Testis (tissue), 3 donors: ENCODE measurements around the gene DNALI1. TPM values are rescaled to one million over a fixed set of nuclear protein-coding genes. Genes with fewer than 3 reads are reported as not detected.
"Not testable (repeated sequence)": the region's sequence is repeated elsewhere in the genome, so short reads cannot be mapped to it uniquely, and the experiment has no call there.

Experiments
- DNase-seq: peaks from one replicate; pipeline ENCODE4 v3.0.0-alpha.2; 2019
- H3K27ac ChIP-seq, 2 donors: fragments of 200-600 bp; sonication (generic); one replicate each; pipeline ENCODE4 v1.5.1; 2019
- H3K27me3 ChIP-seq: fragments of 200-600 bp; sonication (generic); one replicate; pipeline ENCODE4 v1.5.1; 2019
- H3K36me3 ChIP-seq: fragments of 200-600 bp; sonication (generic); one replicate; pipeline ENCODE4 v1.5.1; 2017; ENCODE audit warnings: low read depth; ENCODE audit errors: missing control alignments
- H3K4me1 ChIP-seq: fragments of 200-600 bp; sonication (generic); one replicate; pipeline ENCODE4 v1.5.1; 2019
- H3K4me3 ChIP-seq, 2 donors: fragments of 200-600 bp; sonication (generic); one replicate each; pipeline ENCODE4 v1.5.1; 2017 to 2019
- H3K9me3 ChIP-seq: fragments of 200-600 bp; sonication (generic); one replicate; pipeline ENCODE4 v1.5.1; 2017
- POLR2A ChIP-seq: fragments of 450-650 bp; IDR thresholded peaks from one replicate; pipeline ENCODE4 v1.6.1; 2017; ENCODE audit warnings: antibody characterized with exemption, mild to moderate bottlenecking, moderate library complexity
- WGBS, 2 donors: methylation state at CpG; one replicate each; pipeline ENCODE4 v1.1.5; 2018; 5-methylcytosine and 5-hydroxymethylcytosine counted together
- intact Hi-C: fragments of 100-400 bp; cut with DNase I; formaldehyde crosslinking; loops from one replicate; pipeline ENCODE4 v1.15.1; 2023; ENCODE audit warnings: low total_unique reads
- polyA plus RNA-seq: library from polyadenylated mRNA; stranded (reverse); fragments of 350-450 nt; fragmentation: Illumina TruSeq; extraction: RNeasy Lipid Tissue Mini Kit (QIAGEN cat#74804); gene quantifications from one replicate; pipeline ENCODE4 v1.2.3, GENCODE V29; 2014; ENCODE audit warnings: low read depth, low replicate concordance; ENCODE audit not compliant: insufficient read depth
- total RNA-seq, 2 donors: library from RNA; depleted of rRNA; stranded (reverse); fragments of >200 nt; gene quantifications; one replicate each; pipeline ENCODE4 v1.2.3, GENCODE V29; 2016
- TF ChIP-seq, protein P1 (sequence below), 3 experiments: fragments of 450-650 bp in 2 of 3; fragments of 200-600 bp in 1 of 3; sonication (generic) in 1 of 3; IDR thresholded peaks; one replicate each; pipeline ENCODE4 v1.5.1; 2016 to 2019; ENCODE audit warnings: antibody characterized with exemption in 3 of 3, mild to moderate bottlenecking in 2 of 3, moderate library complexity in 1 of 3

Gene DNALI1
- total and polyA plus RNA-seq, 3 donors from 2014 or later = 50.5 to 216 (median 73.0) TPM

DNA sequence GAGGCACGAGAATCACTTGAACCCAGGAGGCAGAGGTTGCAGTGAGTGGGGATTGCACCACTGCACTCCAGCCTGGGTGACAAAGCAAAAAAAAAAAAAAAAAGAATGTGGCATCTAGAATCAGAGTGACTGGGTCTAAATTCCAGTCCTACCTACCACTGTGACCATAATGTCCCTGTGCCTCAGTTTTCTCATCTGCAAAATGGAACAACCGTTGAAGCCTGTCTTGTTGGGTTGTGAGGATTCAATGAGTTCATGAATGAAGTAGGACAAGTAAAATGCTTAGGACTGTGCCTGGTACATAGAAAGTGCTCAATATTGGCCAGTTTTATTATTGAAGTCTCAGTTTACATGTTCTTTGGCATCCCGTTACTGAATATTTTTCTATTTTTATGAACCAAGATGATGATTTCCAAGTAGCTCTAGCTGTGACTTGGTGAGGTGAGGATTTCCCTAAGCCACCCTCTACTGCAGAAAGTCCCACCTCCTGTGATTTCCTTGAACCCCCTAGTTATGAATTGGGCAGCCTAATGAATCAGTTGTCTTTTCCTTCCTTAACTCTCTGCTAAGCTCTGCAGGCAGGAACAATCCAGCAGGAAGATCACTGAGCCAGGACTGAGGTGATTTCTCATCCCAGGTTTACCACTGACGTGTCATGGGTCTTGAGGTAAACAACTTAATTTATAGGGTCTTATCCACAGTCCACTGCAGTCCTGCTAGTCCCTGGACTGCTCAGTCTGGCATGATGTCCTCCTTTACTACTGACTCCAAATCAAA is 23.2 kb upstream of the DNALI1 start:
- intact Hi-C loops = no loop called here
- 88 to 95% methylated on average over 4 of the region's 4 CpGs for WGBS, 2 donors
- Histone ChIP-seq H3K27ac (no peak overlapping the region), H3K4me1 (no peaks in the 10 kb centered on the region), H3K27me3 (no peaks in the 10 kb centered on the region), H3K36me3 (no peaks in the 10 kb centered on the region), H3K9me3 (no peaks in the 10 kb centered on the region), H3K4me3 (no peak overlapping the region)
- TF ChIP-seq, protein P1, sequence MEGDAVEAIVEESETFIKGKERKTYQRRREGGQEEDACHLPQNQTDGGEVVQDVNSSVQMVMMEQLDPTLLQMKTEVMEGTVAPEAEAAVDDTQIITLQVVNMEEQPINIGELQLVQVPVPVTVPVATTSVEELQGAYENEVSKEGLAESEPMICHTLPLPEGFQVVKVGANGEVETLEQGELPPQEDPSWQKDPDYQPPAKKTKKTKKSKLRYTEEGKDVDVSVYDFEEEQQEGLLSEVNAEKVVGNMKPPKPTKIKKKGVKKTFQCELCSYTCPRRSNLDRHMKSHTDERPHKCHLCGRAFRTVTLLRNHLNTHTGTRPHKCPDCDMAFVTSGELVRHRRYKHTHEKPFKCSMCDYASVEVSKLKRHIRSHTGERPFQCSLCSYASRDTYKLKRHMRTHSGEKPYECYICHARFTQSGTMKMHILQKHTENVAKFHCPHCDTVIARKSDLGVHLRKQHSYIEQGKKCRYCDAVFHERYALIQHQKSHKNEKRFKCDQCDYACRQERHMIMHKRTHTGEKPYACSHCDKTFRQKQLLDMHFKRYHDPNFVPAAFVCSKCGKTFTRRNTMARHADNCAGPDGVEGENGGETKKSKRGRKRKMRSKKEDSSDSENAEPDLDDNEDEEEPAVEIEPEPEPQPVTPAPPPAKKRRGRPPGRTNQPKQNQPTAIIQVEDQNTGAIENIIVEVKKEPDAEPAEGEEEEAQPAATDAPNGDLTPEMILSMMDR (IDR thresholded peaks at IDR 0.05) = no peak
- TF ChIP-seq POLR2A = no peak
- no peak for DNase-seq

DNA sequence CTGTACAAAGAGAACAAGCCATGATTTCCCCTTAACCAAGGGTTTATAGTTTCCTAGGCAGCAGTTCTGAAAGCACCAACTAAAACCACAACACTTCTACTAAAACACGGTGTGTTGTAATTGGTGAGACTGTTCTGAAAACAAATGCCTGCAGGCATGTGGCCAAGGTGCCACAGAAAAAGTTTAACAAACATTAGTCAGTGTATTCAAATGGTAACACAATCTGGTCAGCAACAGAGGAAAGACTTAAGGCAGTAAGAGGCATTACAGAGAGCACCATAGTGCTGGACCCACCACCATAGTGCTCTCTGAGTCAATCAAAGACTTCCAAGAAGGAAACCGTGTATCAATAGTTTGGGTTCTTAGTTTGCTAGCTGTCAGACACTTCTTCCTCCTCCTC is 19.4 kb upstream of the DNALI1 start:
- WGBS, 2 donors = 80 to 83% methylated on average over 2 of the region's 2 CpGs
- DNase-seq = no peak
- H3K36me3 ChIP-seq = no peaks in the 10 kb centered on the region
- H3K4me3 ChIP-seq = no peak overlapping the region
- H3K9me3 ChIP-seq = no peaks in the 10 kb centered on the region
- intact Hi-C loops = no loop called here
- no peak for TF ChIP-seq POLR2A
- TF ChIP-seq, protein P1 (IDR thresholded peaks at IDR 0.05) = no peak
- H3K27me3 ChIP-seq = no peaks in the 10 kb centered on the region
- H3K27ac ChIP-seq = no peak overlapping the region
- H3K4me1 ChIP-seq = no peaks in the 10 kb centered on the region

DNA sequence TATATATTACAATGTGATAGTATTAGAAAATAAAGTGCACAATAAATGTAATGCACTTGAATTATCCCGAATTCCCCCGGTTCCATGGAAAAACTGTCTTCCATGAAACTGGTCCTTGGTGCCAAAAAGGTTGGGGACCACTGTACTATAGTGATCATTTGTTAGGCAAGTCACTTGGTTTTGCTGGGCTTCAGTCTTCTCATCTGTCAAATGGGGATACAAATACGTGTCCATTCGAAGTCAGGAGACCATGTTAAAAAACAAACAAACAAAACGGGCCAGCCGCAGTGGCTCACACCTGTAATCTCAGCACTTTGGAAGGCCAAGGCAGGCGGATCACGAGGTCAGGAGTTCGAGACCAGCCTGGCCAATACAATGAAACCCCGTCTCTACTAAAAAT is 17.6 kb upstream of the DNALI1 start:
- H3K36me3 ChIP-seq, H3K9me3 ChIP-seq, H3K4me1 ChIP-seq, H3K27ac ChIP-seq, H3K4me3 ChIP-seq, DNase-seq, H3K27me3 ChIP-seq, intact Hi-C loops: not testable (repeated sequence)
- WGBS, 2 donors = 91 to 94% methylated on average over 10 of the region's 10 CpGs

DNA sequence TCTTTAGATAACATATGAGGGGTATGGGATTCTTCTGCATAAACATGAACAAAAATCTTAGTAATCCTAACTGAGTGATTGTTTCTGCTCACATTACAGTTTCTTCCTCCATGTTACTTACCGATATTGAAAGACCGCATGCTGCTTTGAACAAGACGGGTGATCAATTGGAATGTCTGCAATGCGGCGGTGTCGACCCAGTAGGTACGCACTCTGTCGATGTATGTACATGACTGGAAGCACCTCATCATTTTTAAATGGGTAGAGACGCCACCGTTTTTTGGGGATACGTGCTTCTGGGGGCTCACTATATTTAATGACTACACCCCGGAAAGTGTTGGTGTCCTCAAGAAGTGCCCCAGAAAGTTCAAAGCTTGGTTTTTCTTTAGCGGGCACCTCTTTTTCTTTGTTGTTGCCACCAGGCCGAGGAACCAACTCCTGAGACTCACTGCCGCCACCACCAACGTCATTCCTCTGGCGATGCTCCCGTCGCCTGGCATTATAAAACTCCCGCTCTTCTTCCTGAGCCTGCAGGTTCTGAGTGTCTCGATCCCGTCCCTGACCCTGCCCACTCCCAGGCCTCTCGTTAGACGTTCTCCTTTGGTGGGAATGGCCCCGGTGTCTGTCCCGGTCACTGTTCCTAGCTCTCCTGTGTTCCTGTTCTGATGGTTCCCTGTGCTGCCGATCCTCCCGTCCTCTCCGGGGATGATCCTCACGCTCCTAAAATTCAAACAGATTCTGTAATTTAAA is 16.5 kb upstream of the DNALI1 start:
- Histone ChIP-seq H3K4me1 (peaks cover 2% of the 10 kb centered on the region), H3K4me3 (no peak overlapping the region), H3K9me3 (no peaks in the 10 kb centered on the region), H3K27ac (no peak overlapping the region), H3K27me3 (no peaks in the 10 kb centered on the region), H3K36me3 (no peaks in the 10 kb centered on the region)
- intact Hi-C loops = no loop called here
- DNase-seq = no peak
- TF ChIP-seq POLR2A = no peak
- 94 to 95% methylated on average over 30 of the region's 30 CpGs for WGBS, 2 donors

DNA sequence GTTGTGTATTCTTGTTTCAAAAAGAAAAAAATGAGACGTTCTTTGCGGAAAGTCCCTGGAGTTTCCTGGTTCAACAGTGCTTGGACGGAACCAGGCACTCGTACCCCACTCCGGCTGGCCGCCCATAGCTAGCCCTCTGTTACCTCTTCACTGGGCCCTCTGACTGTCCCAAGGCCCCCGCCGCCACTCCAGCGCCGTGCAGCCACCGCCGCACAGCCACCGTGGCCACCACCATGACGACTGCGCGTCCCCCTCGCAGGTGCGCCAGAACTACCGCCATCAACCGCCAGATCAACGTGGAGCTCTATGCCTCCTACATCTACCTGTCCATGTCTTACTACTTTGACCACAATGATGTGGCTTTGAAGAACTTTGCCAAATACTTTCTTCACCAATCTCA is 12.2 kb upstream of the DNALI1 start:
- no peak for TF ChIP-seq POLR2A
- TF ChIP-seq, protein P1 (IDR thresholded peaks at IDR 0.05) = no peak
- Histone ChIP-seq H3K9me3 (no peaks in the 10 kb centered on the region), H3K4me1 (peaks cover 2% of the 10 kb centered on the region), H3K27me3 (no peaks in the 10 kb centered on the region), H3K4me3 (no peak overlapping the region), H3K27ac (no peak overlapping the region), H3K36me3 (no peaks in the 10 kb centered on the region)
- intact Hi-C loops = no loop called here
- 93 to 96% methylated on average over 18 to 21 of the region's 21 CpGs for WGBS, 2 donors
- peak; percentile 4 for DNase-seq
